ENCODE data around the gene CDC27.
"Not testable (repeated sequence)": the region's sequence is repeated elsewhere in the genome, so short reads cannot be mapped to it uniquely, and the experiment has no call there.

Gene CDC27

DNA sequence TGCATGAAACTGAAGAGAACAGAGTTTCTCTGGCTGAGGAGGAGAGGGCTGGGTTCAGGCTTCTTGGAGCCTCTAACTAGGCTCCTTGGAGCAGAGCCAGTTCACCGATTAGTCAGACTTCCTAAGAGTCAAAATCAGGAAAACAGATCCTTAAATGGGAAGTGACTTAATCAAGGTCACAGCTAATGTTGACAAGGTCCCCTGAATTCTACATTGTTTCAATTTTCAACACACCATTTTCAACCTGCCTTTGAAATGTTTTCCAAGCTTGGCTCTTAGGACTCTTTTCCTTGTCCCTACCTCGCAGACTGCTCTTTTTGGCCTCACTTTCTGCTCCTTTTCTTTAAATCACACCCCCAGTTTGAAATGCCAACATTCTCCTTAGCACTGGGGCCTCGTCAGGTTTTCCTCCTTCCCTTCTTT lies 36.4 kb upstream of the CDC27 start:
- DNase-seq (ENCODE audit: low read depth), result peak; percentile 98
- no peak overlapping the region for H3K4me3 ChIP-seq (ENCODE audit: control insufficient read depth, low read depth, low read length)
- TF ChIP-seq, protein P1, sequence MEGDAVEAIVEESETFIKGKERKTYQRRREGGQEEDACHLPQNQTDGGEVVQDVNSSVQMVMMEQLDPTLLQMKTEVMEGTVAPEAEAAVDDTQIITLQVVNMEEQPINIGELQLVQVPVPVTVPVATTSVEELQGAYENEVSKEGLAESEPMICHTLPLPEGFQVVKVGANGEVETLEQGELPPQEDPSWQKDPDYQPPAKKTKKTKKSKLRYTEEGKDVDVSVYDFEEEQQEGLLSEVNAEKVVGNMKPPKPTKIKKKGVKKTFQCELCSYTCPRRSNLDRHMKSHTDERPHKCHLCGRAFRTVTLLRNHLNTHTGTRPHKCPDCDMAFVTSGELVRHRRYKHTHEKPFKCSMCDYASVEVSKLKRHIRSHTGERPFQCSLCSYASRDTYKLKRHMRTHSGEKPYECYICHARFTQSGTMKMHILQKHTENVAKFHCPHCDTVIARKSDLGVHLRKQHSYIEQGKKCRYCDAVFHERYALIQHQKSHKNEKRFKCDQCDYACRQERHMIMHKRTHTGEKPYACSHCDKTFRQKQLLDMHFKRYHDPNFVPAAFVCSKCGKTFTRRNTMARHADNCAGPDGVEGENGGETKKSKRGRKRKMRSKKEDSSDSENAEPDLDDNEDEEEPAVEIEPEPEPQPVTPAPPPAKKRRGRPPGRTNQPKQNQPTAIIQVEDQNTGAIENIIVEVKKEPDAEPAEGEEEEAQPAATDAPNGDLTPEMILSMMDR (conservative IDR thresholded peaks at IDR 0.05; ENCODE audit: control insufficient read depth, insufficient read depth, low read depth, low read length), result no peak

DNA sequence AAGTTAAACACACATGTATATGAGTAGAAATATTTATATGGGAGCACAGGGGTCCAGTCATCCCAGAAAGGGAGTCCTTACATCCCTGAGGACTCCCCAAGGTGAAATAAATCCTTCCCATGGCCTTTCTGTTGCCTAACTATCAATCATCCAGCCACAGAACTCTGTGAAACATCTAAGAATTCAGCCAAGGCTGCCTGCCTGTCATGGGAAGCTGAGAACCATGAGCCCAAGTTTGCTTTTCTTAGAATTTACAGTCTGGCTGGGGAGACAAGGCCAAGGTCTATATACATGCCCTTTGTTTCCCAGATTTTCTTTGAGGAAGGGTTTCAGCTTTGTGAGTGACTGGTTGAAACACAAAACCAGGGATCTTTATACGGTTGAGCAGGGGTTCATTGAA lies 35.9 kb upstream of the CDC27 start:
- TF ChIP-seq, protein P1 (conservative IDR thresholded peaks at IDR 0.05; ENCODE audit: control insufficient read depth, insufficient read depth, low read depth, low read length), result no peak
- no peak overlapping the region for H3K4me3 ChIP-seq (ENCODE audit: control insufficient read depth, low read depth, low read length)
- DNase-seq (ENCODE audit: low read depth), result peak; percentile 42

DNA sequence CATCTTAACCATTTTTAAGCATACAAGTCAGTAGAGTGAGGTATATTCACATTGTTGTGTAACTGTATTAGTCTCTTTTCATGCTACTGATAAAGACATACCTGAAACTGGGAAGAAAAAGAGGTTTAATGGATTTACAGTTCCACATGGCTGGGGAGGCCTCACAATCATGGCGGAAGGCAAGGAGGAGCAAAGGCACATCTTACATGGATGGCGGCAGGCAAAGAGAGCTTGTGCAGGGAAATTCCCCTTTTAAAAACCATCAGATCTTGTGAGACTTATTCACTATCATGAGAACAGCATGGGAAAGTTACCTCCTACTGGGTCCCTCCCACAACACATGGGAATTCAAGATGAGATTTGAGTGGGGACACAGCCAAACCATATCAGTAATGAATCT lies 35.0 kb upstream of the CDC27 start:
- not testable (repeated sequence) for DNase-seq (ENCODE audit: low read depth)

DNA sequence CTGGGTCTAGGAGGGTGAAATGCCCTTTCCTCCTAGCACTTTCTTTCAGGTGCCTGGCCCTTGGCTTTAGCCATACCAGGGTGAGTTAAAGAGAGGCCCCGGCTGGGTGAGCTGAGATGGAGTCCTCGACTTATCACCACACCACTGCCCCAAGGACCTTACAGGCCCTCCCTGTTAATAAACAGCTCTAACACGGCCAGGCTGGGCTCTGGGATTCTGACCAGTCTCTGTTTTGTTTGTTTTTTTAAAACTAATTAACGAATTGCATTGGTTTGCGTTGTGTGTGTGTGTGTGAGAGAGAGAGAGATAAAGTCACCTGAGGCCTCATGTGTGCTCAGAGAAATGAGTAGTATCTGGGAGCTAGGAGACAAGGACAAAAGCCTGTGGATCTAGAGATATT lies 34.4 kb upstream of the CDC27 start:
- DNase-seq (ENCODE audit: low read depth), result no peak
- TF ChIP-seq, protein P1 (conservative IDR thresholded peaks at IDR 0.05; ENCODE audit: control insufficient read depth, insufficient read depth, low read depth, low read length), result no peak
- no peak overlapping the region for H3K4me3 ChIP-seq (ENCODE audit: control insufficient read depth, low read depth, low read length)

More for the DNA sequence above, 35.0 kb upstream of the CDC27 start:
- not testable (repeated sequence) for H3K4me3 ChIP-seq (ENCODE audit: control insufficient read depth, low read depth, low read length)

DNA sequence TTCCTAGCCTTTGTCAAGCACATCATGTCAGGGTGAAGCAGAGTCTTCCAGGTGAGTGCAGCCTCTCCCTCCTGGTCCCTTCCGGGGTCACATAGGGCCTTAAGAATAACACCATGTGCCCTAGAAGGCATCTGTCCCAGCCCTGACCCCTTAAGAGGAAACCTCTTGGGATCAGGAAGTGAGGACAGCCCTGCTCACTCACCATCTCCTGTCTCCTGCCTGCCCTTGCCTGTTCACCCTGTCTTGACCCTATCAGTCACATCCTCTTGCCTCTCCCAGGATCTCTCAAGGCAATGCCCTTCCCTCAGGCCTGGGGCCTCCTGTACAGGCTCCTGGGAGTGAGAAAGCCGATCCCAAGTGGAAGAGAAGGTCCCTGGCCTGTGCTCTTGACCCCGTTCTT lies 33.9 kb upstream of the CDC27 start:
- peak; percentile 25 for DNase-seq (ENCODE audit: low read depth)
- no peak overlapping the region for H3K4me3 ChIP-seq (ENCODE audit: control insufficient read depth, low read depth, low read length)
- TF ChIP-seq, protein P1 (conservative IDR thresholded peaks at IDR 0.05; ENCODE audit: control insufficient read depth, insufficient read depth, low read depth, low read length), result no peak

DNA sequence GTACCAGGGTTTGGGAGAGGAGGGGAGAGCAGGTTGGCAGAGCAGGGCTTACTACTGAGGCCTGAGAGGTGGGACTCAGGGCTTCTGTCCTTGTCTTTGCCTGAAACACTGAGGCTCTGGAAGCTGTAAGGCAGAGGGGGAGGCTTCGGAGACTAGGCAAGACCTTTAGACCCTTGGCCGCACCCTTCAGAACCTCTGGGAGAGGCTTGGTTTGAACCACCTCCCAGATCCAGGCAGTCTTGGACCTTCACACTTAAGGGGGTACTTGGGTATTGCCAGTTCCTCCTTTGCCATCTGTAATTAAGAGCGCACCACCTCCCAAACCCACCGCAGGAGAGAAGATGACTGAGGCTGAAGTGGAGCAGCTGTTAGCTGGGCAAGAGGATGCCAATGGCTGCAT lies 33.0 kb upstream of the CDC27 start:
- no peak overlapping the region for H3K4me3 ChIP-seq (ENCODE audit: control insufficient read depth, low read depth, low read length)
- DNase-seq (ENCODE audit: low read depth), result no peak
- TF ChIP-seq, protein P1 (conservative IDR thresholded peaks at IDR 0.05; ENCODE audit: control insufficient read depth, insufficient read depth, low read depth, low read length), result no peak

DNA sequence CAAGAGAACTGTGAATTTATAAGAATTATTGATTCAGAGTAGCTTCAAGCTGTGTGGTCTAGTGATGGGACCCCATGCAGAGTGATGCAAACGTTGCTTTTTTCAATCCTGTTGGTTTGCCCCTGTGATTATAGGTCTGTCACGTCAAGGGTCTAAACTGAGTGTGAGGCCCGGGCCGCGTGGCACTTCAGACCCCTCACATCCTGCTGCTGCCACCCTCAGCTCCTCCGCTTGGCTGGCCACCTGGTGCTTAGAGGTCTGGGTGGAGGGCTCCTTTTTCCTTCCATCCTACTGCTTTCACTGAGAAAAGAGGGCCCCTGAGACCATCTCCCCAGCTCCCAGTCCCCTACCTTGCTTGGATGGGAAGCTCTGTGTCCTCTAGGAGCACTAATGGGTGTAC lies 32.1 kb upstream of the CDC27 start:
- DNase-seq (ENCODE audit: low read depth), result no peak
- no peak overlapping the region for H3K4me3 ChIP-seq (ENCODE audit: control insufficient read depth, low read depth, low read length)
- TF ChIP-seq, protein P1 (conservative IDR thresholded peaks at IDR 0.05; ENCODE audit: control insufficient read depth, insufficient read depth, low read depth, low read length), result no peak
